ENCODE results near the gene NFAM1.

DNA sequence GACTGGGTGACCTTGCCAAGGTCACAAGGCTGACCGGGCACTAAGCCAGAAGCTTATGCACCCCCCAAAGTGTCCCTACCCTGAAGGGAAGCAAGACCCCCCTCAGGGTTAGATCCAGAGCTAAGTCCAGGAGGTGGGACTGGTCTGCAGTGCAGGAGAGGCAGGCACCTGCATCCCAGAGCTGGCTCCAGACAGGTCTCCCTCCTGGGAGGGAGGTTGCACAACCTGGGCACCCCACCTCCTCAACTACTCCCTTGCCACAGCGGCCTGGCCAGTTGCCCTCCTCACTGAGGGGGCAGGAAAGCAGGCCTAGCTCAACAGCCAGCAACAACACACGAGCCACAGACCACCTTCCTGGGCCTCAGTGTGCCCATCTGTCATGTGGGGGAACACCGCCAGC is 86.7 kb downstream of the NFAM1 start:
- no peak for TF ChIP-seq TAF1 (IDR thresholded peaks at IDR 0.05; ENCODE audit: borderline replicate concordance, low read depth, low read length)
- TF ChIP-seq POLR2A (IDR thresholded peaks at IDR 0.05; ENCODE audit: low read depth, low read length): no peak
- no peak for TF ChIP-seq POLR2AphosphoS5 (IDR thresholded peaks at IDR 0.05; ENCODE audit: low read depth, low read length)
